MCF 10A (cell line): ENCODE measurements around the gene ARHGAP30. TPM values are rescaled to one million over a fixed set of nuclear protein-coding genes. Genes with fewer than 3 reads are reported as not detected.
A peak's percentile ranks its signal among the peaks of the same experiment; 100 is the strongest.
"Not testable (repeated sequence)": the region's sequence is repeated elsewhere in the genome, so short reads cannot be mapped to it uniquely, and the experiment has no call there.

Source experiments
- BruUV-seq: library from RNA; stranded (reverse); fragments of 400-500 nt; replicated peaks from 2 replicates; lab custom pipeline; 2021; lab: Mats Ljungman, UMichigan
- CTCF ChIA-PET: fragments of 300-600 bp; sonication (Branson Sonifier 250); formaldehyde crosslinking; extraction: SDS; loops from one replicate; lab custom pipeline; 2021; ENCODE audit warnings: antibody characterized with exemption, inconsistent platforms; lab: Yijun Ruan, JAX
- POLR2A ChIA-PET: fragments of 300-600, 350-650 bp; sonication (Branson Sonifier 250); formaldehyde crosslinking; extraction: SDS; loops from one replicate; lab custom pipeline; 2020; ENCODE audit warnings: antibody characterized with exemption, inconsistent platforms; lab: Yijun Ruan, JAX
- DNase-seq: peaks from one replicate; pipeline ENCODE4 v3.0.0-alpha.2; 2018; ENCODE audit not compliant: unreplicated experiment
- H3K27ac Mint-ChIP-seq: one replicate; pipeline ENCODE4 v1.8.0; 2022; ENCODE audit warnings: mild to moderate bottlenecking, low read depth, mixed read lengths; ENCODE audit not compliant: unreplicated experiment
- H3K27me3 Mint-ChIP-seq: one replicate; pipeline ENCODE4 v1.8.0; 2022; ENCODE audit warnings: mixed read lengths; ENCODE audit not compliant: insufficient read depth, unreplicated experiment
- H3K36me3 Mint-ChIP-seq: one replicate; pipeline ENCODE4 v1.8.0; 2022; ENCODE audit warnings: mild to moderate bottlenecking, moderate library complexity, mixed read lengths; ENCODE audit not compliant: insufficient read depth, unreplicated experiment
- H3K4me1 Mint-ChIP-seq: one replicate; pipeline ENCODE4 v1.8.0; 2022; ENCODE audit warnings: mixed read lengths; ENCODE audit not compliant: insufficient read depth, unreplicated experiment
- H3K4me3 Mint-ChIP-seq: one replicate; pipeline ENCODE4 v1.8.0; 2022; ENCODE audit warnings: mild to moderate bottlenecking, moderate library complexity, mixed read lengths; ENCODE audit not compliant: unreplicated experiment
- H3K9me3 Mint-ChIP-seq: one replicate; pipeline ENCODE4 v1.8.0; 2022; ENCODE audit warnings: mixed read lengths; ENCODE audit not compliant: unreplicated experiment
- intact Hi-C: fragments of 100-400 bp; cut with micrococcal nuclease; formaldehyde crosslinking; loops from 2 replicates; pipeline ENCODE4 v1.14.1; 2022
- total RNA-seq: library from RNA; stranded (reverse); gene quantifications from 2 replicates; pipeline ENCODE4 v1.2.3, GENCODE V29; 2022
- TF ChIP-seq, protein P1 (sequence below): fragments of 200-600 bp; IDR thresholded peaks from one replicate; pipeline ENCODE4 v1.8.0; 2022; ENCODE audit warnings: antibody characterized with exemption, mild to moderate bottlenecking; ENCODE audit not compliant: unreplicated experiment

The ARHGAP30 gene
- total RNA-seq, 1 experiment from 2014 or later: 0.58 TPM

DNA sequence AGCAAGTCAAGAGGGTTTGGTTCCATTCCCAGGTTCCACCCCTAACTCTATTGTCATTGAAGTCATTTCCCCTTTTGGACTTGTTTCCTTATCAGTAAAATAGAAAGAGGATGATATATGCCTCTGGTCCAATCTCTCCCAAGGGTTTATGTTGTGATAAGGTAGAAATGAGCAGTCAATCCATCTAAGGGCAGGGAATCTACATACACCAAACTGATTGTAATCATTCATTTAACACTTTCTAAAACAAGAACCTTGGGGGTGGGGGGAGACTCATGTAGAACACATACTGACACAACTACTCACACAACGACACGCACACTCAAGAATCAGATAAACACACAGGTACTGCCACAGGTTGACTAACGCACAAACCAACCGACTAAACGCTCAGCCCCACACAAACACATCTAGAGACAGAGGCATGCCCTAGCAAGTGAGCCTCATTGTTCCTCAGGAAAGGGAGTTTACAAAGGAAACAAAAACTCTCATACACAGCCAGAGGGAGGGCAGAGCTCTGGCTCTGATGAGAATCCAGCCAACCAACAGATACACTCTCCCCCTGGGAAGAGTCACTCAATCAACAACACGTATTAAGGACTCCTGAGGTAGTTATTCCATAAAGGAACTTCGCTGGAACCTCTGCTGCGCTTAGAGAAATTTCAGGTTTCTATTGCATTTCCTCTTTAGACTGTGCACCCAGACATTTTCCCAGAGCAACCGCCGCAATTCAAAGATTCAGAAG lies 49.8 kb downstream of the ARHGAP30 start:
- no peaks in the 10 kb centered on the region for H3K27me3 Mint-ChIP-seq
- H3K9me3 Mint-ChIP-seq: peaks cover 8% of the 10 kb centered on the region
- H3K36me3 Mint-ChIP-seq: no peaks in the 10 kb centered on the region
- POLR2A ChIA-PET: interaction anchor here (0.5 to 5.9 kb wide), 56 partner anchors 9 to 1121 kb away, joined by 3 to 371 read pairs (median 7); partner anchors contain the start of genes B4GALT3, DEDD, DUSP12 and ITLN2
- peak overlapping the region; percentile 94 for H3K27ac Mint-ChIP-seq
- TF ChIP-seq, protein P1, sequence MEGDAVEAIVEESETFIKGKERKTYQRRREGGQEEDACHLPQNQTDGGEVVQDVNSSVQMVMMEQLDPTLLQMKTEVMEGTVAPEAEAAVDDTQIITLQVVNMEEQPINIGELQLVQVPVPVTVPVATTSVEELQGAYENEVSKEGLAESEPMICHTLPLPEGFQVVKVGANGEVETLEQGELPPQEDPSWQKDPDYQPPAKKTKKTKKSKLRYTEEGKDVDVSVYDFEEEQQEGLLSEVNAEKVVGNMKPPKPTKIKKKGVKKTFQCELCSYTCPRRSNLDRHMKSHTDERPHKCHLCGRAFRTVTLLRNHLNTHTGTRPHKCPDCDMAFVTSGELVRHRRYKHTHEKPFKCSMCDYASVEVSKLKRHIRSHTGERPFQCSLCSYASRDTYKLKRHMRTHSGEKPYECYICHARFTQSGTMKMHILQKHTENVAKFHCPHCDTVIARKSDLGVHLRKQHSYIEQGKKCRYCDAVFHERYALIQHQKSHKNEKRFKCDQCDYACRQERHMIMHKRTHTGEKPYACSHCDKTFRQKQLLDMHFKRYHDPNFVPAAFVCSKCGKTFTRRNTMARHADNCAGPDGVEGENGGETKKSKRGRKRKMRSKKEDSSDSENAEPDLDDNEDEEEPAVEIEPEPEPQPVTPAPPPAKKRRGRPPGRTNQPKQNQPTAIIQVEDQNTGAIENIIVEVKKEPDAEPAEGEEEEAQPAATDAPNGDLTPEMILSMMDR: no peak
- no TSS peak for BruUV-seq
- H3K4me1 Mint-ChIP-seq: peaks cover 48% of the 10 kb centered on the region
- DNase-seq: peak; percentile 87
- CTCF ChIA-PET: interaction anchor here (1.2 to 5.7 kb wide), 11 partner anchors 7 to 78 kb away, joined by 3 to 58 read pairs (median 11); partner anchors contain the start of genes KLHDC9 and USF1
- intact Hi-C loops: loop anchor here (2.0 kb wide), 1 partner anchor 23 kb away; no protein-coding TSS in a partner anchor
- peak overlapping the region; percentile 80 for H3K4me3 Mint-ChIP-seq

DNA sequence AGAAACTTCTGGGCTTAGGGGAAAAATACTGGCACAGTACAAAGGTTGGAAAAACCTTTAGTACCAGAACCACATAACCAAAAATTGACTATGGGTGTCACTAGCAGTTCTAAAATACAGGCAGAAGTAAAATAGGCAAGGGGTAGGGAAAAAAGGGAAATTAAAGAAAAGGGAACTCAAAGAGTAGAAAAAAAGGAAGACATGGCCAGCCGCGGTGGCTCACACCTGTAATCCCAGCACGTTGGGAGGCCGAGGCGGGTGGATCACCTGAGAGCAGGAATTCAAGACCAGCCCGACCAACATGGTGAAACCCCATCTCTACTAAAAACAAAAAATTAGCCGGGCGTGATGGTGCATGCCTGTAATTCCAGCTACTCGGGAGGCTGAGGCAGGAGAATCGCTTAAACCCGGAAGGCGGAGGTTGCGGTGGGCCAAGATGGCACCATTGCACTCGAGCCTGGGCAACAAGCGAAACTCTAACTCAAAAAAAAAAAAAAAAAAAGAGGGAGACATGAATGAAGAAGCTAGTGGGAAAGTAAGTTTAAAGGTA lies 50.5 kb downstream of the ARHGAP30 start:
- peaks cover 50% of the 10 kb centered on the region for H3K4me1 Mint-ChIP-seq
- intact Hi-C loops, BruUV-seq, H3K36me3 Mint-ChIP-seq, H3K27me3 Mint-ChIP-seq, H3K9me3 Mint-ChIP-seq, DNase-seq: not testable (repeated sequence)
- H3K4me3 Mint-ChIP-seq: peak overlapping the region; percentile 80
- H3K27ac Mint-ChIP-seq: peak overlapping the region; percentile 94
- ChIA-PET CTCF (interaction anchor here (0.7 to 5.7 kb wide), 14 partner anchors 20 to 207 kb away, joined by 3 to 58 read pairs (median 5); partner anchors contain the start of genes PPOX and TSTD1), POLR2A (interaction anchor here (0.7 to 5.9 kb wide), 14 partner anchors 9 to 1232 kb away, joined by 3 to 371 read pairs (median 52); partner anchors contain the start of genes DEDD, ITLN2, NIT1 and PFDN2)

- peak overlapping the region; percentile 94 for H3K27ac Mint-ChIP-seq
- TF ChIP-seq, protein P1: no peak
- peaks cover 56% of the 10 kb centered on the region for H3K4me1 Mint-ChIP-seq
- BruUV-seq: no TSS peak
- peaks cover 4% of the 10 kb centered on the region for H3K36me3 Mint-ChIP-seq
- ChIA-PET POLR2A (interaction anchor here (0.7 to 5.9 kb wide), 16 partner anchors 8 to 1233 kb away, joined by 3 to 371 read pairs (median 12); partner anchors contain the start of genes DEDD, ITLN2, NIT1 and PFDN2), CTCF (interaction anchor here (0.6 to 5.7 kb wide), 22 partner anchors 11 to 208 kb away, joined by 3 to 58 read pairs (median 4); partner anchors contain the start of genes KLHDC9, PPOX and TSTD1)
- no peak for DNase-seq
- H3K9me3 Mint-ChIP-seq: peaks cover 3% of the 10 kb centered on the region
- intact Hi-C loops: no loop called here
- H3K27me3 Mint-ChIP-seq: no peaks in the 10 kb centered on the region
- H3K4me3 Mint-ChIP-seq: peak overlapping the region; percentile 80
These were observed 51.1 kb downstream of the ARHGAP30 start for GRCh38 chr1:161018631-161018930.

DNA sequence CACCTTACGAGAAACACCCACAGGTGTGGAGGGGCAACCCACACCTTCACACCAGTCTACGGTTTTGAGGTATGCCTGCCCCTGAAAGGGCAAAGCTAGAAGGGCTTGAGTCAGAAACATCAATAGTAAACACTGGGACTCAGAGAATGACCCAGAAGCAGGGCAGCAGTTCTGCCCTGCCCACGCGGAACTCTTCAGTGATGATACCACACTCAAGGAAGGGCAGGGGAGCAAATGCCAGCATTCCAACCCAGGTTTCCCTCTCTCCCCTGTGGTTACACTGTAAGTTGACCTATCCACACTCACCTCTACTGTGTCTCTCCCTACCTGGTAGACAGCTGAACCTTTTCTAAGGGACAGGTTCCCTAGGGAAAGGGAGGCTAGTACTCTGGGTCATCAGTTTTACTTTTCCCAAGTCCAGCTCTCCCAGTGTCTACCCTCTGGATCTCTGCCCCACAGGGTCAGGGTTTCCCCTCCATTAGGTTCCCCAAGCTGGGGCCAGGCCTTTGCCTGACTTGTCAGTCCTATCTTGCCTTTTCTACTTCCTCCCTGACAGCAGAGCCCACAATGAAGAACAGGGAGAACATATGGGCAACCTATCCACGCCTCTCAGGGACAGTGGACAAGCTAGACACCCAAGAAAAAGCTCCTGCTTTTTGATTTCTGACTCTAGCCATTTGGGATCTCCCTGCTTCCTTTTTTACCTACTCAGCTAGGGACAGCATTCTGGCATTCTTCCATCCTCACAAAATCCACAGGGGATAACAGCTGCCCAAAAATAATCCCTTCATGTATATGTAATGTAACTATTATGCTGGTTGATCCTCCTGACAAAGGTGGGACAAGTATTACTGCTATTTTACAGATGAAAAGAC lies 51.7 kb downstream of the ARHGAP30 start:
- H3K4me3 Mint-ChIP-seq: peak overlapping the region; percentile 80
- BruUV-seq: no TSS peak
- H3K4me1 Mint-ChIP-seq: peaks cover 62% of the 10 kb centered on the region
- ChIA-PET CTCF (interaction anchor here (0.6 to 5.7 kb wide), 23 partner anchors 11 to 209 kb away, joined by 3 to 58 read pairs (median 4); partner anchors contain the start of genes KLHDC9, PPOX and TSTD1), POLR2A (interaction anchor here (0.7 to 5.9 kb wide), 16 partner anchors 8 to 1233 kb away, joined by 3 to 371 read pairs (median 12); partner anchors contain the start of genes DEDD, ITLN2, NIT1 and PFDN2)
- no peaks in the 10 kb centered on the region for H3K9me3 Mint-ChIP-seq
- no peaks in the 10 kb centered on the region for H3K27me3 Mint-ChIP-seq
- intact Hi-C loops: no loop called here
- DNase-seq: no peak
- TF ChIP-seq, protein P1: no peak
- H3K27ac Mint-ChIP-seq: peak overlapping the region; percentile 94
- H3K36me3 Mint-ChIP-seq: peaks cover 10% of the 10 kb centered on the region

DNA sequence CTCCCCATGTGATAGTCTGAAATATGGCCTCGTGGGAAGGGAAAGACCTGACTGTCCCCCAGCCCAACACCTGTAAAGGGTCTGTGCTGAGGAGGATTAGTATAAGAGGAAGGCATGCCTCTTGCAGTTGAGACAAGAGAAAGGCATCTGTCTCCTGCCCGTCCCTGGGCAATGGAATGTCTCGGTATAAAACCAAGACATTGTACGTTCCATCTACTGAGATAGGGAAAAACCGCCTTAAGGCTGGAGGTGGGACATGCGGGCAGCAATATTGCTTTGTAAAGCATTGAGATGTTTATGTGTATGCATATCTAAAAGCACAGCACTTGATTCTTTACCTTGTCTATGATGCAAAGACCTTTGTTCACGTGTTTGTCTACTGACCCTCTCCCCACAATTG lies 52.5 kb downstream of the ARHGAP30 start:
- Mint-ChIP-seq H3K4me1 (peaks cover 58% of the 10 kb centered on the region), H3K27ac (peak overlapping the region; percentile 94), H3K4me3 (peak overlapping the region; percentile 80)
- H3K36me3 Mint-ChIP-seq, intact Hi-C loops, H3K27me3 Mint-ChIP-seq, BruUV-seq, H3K9me3 Mint-ChIP-seq, DNase-seq: not testable (repeated sequence)
- CTCF ChIA-PET: interaction anchor here (1.6 to 5.7 kb wide), 3 partner anchors 20 to 81 kb away, joined by 4 to 58 read pairs (median 19); partner anchors contain the start of gene KLHDC9
- POLR2A ChIA-PET: interaction anchor here (1.4 to 5.9 kb wide), 4 partner anchors 28 to 117 kb away, joined by 4 to 371 read pairs (median 106); partner anchors contain the start of genes DEDD, NIT1, PFDN2 and USF1

DNA sequence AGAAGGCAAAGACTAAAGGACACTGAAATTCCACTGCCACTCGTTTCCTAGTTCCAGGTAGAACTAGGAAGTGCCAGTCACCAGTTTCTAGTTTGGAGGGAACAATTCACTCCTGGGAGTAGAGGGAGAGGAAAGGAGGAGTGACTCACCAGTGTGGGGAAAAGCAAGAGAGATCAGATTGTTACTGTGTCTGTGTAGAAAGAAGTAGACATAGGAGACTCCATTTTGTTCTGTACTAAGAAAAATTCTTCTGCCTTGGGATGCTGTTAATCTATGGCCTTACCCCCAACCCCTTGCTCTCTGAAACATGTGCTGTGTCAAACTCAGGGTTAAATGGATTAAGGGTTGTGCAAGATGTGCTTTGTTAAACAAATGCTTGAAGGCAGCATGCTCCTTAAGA lies 53.0 kb downstream of the ARHGAP30 start:
- Mint-ChIP-seq H3K27ac (peak overlapping the region; percentile 94), H3K36me3 (peaks cover 15% of the 10 kb centered on the region), H3K4me1 (peaks cover 54% of the 10 kb centered on the region)
- BruUV-seq, H3K27me3 Mint-ChIP-seq, CTCF ChIA-PET, H3K4me3 Mint-ChIP-seq, H3K9me3 Mint-ChIP-seq, intact Hi-C loops: not testable (repeated sequence)
- peak; percentile 74 for DNase-seq
- POLR2A ChIA-PET: interaction anchor here (0.8 to 2.2 kb wide), 3 partner anchors 28 to 57 kb away, joined by 3 to 5 read pairs (median 4); partner anchors contain the start of gene USF1
